DOHH2 (cell line): ENCODE results near the gene GSTM4.

Experiments
- H3F3A ChIP-seq: fragments of 200-600 bp; sonication (generic), shearing (Covaris generic); 2 replicates; pipeline ENCODE4 v1.6.0; 2016; ENCODE audit warnings: antibody characterized with exemption, mild to moderate bottlenecking; ENCODE audit not compliant: control insufficient read depth, insufficient read depth
- H3K27ac ChIP-seq: fragments of 200-600 bp; sonication (generic); 2 replicates; pipeline ENCODE4 v1.5.1; 2014; ENCODE audit warnings: low read depth, mild to moderate bottlenecking, low read length, moderate library complexity
- H3K27me3 ChIP-seq: fragments of 200-600 bp; sonication (generic); 2 replicates; pipeline ENCODE4 v1.6.1; 2014; ENCODE audit warnings: mild to moderate bottlenecking, low read length, mixed read lengths; ENCODE audit not compliant: control insufficient read depth
- H3K36me3 ChIP-seq: fragments of 200-600 bp; sonication (generic); 2 replicates; pipeline ENCODE4 v1.6.1; 2014; ENCODE audit warnings: mild to moderate bottlenecking, low read length, moderate library complexity, mixed read lengths; ENCODE audit not compliant: control insufficient read depth
- H3K4me1 ChIP-seq: fragments of 200-600 bp; sonication (generic); 2 replicates; pipeline ENCODE4 v1.6.1; 2014; ENCODE audit warnings: mild to moderate bottlenecking, low read length, mixed read lengths; ENCODE audit not compliant: control insufficient read depth
- H3K4me2 ChIP-seq: fragments of 200-600 bp; sonication (generic); 2 replicates; pipeline ENCODE4 v1.6.0; 2014; ENCODE audit warnings: mild to moderate bottlenecking, low read length, moderate library complexity
- H3K4me3 ChIP-seq: fragments of 200-600 bp; sonication (generic); 2 replicates; pipeline ENCODE4 v1.5.1; 2014; ENCODE audit warnings: mild to moderate bottlenecking, low read length, mixed read lengths
- H3K79me2 ChIP-seq: fragments of 200-600 bp; sonication (generic); 2 replicates; pipeline ENCODE4 v1.6.1; 2014; ENCODE audit warnings: mild to moderate bottlenecking, low read length, mixed read lengths; ENCODE audit not compliant: control insufficient read depth
- H3K9me2 ChIP-seq: fragments of 200-600 bp; sonication (generic); replicated peaks from 2 replicates; pipeline ENCODE4 v1.6.1; 2014; ENCODE audit warnings: mild to moderate bottlenecking, low read length, mixed read lengths; ENCODE audit not compliant: control insufficient read depth
- H3K9me3 ChIP-seq: fragments of 200-600 bp; sonication (generic); 2 replicates; pipeline ENCODE4 v1.6.1; 2014; ENCODE audit warnings: antibody characterized with exemption, low read length, mixed read lengths; ENCODE audit not compliant: control insufficient read depth, insufficient read depth
- H4K20me1 ChIP-seq: fragments of 200-600 bp; sonication (generic); 2 replicates; pipeline ENCODE4 v1.6.0; 2014; ENCODE audit warnings: low read depth, mild to moderate bottlenecking, antibody characterized with exemption, low read length, moderate library complexity; ENCODE audit not compliant: control insufficient read depth, insufficient read depth
- CTCF ChIP-seq: fragments of 200-600 bp; sonication (generic); IDR thresholded peaks from one replicate; pipeline ENCODE4 v1.5.1; 2014; ENCODE audit warnings: antibody characterized with exemption, mild to moderate bottlenecking, low read depth, low read length; ENCODE audit not compliant: poor library complexity, severe bottlenecking
- EZH2phosphoT487 ChIP-seq: fragments of 200-600 bp; sonication (generic); IDR thresholded peaks from 2 replicates; pipeline ENCODE4 v1.6.1; 2017; ENCODE audit warnings: borderline replicate concordance, mild to moderate bottlenecking, antibody characterized with exemption, low read length, moderate library complexity, mixed read lengths

Gene GSTM4

GRCh38 chr1:109655615-109656519 is at the start of gene GSTM4:
GSTM4 (plus strand) TSS chr1:109656099; CDS start chr1:109656390, 291 bp downstream.
- no peak within 1 kb of the TSS for H3K27ac ChIP-seq
- peaks cover 16% of the 10 kb centered on the region for H3K4me1 ChIP-seq
- TF ChIP-seq EZH2phosphoT487 (no peak), CTCF (peak; percentile 36)
- H3K79me2 ChIP-seq = no peaks in the 10 kb centered on the region
- H3K36me3 ChIP-seq = no peaks in the 10 kb centered on the region
- peaks cover 27% of the 10 kb centered on the region for H3K27me3 ChIP-seq
- no peaks in the 10 kb centered on the region for H3K9me3 ChIP-seq
- H4K20me1 ChIP-seq = no peaks in the 10 kb centered on the region
- peak within 1 kb of the TSS; percentile 77 for H3K4me2 ChIP-seq
- H3K9me2 ChIP-seq = no peaks in the 10 kb centered on the region
- no peaks in the 10 kb centered on the region for H3F3A ChIP-seq
- H3K4me3 ChIP-seq = peak within 1 kb of the TSS; percentile 77

GRCh38 chr1:109609881-109610280 is 46.0 kb upstream of the GSTM4 start:
- no peak overlapping the region for H3K4me2 ChIP-seq
- no peaks in the 10 kb centered on the region for H3F3A ChIP-seq
- no peaks in the 10 kb centered on the region for H3K9me3 ChIP-seq
- H3K79me2 ChIP-seq = no peaks in the 10 kb centered on the region
- no peaks in the 10 kb centered on the region for H3K36me3 ChIP-seq
- H3K4me1 ChIP-seq = no peaks in the 10 kb centered on the region
- H3K4me3 ChIP-seq = no peak overlapping the region
- no peaks in the 10 kb centered on the region for H3K9me2 ChIP-seq
- no peaks in the 10 kb centered on the region for H3K27me3 ChIP-seq
- H3K27ac ChIP-seq = no peak overlapping the region
- H4K20me1 ChIP-seq = no peaks in the 10 kb centered on the region
- TF ChIP-seq EZH2phosphoT487 = no peak
- TF ChIP-seq CTCF = no peak

GRCh38 chr1:109610609-109611307 is 45.1 kb upstream of the GSTM4 start:
- Histone ChIP-seq H3K9me2 (no peaks in the 10 kb centered on the region), H3K4me3 (no peak overlapping the region), H3F3A (no peaks in the 10 kb centered on the region), H3K79me2 (no peaks in the 10 kb centered on the region), H3K4me1 (peaks cover 8% of the 10 kb centered on the region), H3K27ac (no peak overlapping the region), H3K9me3 (no peaks in the 10 kb centered on the region), H4K20me1 (no peaks in the 10 kb centered on the region), H3K36me3 (no peaks in the 10 kb centered on the region), H3K4me2 (no peak overlapping the region), H3K27me3 (no peaks in the 10 kb centered on the region)
- no peak for TF ChIP-seq CTCF
